OCI-LY3 (cell line): ENCODE measurements around the gene PACS2.

ENCODE experiments used
- H2AFZ ChIP-seq: fragments of 200-600, 300-600 bp; shearing (Covaris generic); 2 replicates; pipeline ENCODE4 v1.6.0; 2014; ENCODE audit warnings: antibody characterized with exemption, low read depth, low read length
- H3K27ac ChIP-seq: fragments of 200-600, 300-600 bp; sonication (generic); 2 replicates; pipeline ENCODE4 v1.5.1; 2014; ENCODE audit warnings: mild to moderate bottlenecking, low read length, moderate library complexity, mixed read lengths
- H3K27me3 ChIP-seq: fragments of 200-600, 300-600 bp; sonication (generic); 2 replicates; pipeline ENCODE4 v1.6.1; 2014; ENCODE audit warnings: low read depth, low read length, mixed read lengths
- H3K36me3 ChIP-seq: fragments of 200-600, 300-600 bp; sonication (generic); replicated peaks from 2 replicates; pipeline ENCODE3; 2014; ENCODE audit warnings: low read depth, low read length, mixed read lengths
- H3K4me1 ChIP-seq: fragments of 300-600, 200-600 bp; sonication (generic); 2 replicates; pipeline ENCODE4 v1.6.1; 2014; ENCODE audit warnings: low read length, mixed read lengths
- H3K4me2 ChIP-seq: fragments of 200-600, 300-600 bp; sonication (generic); 2 replicates; pipeline ENCODE4 v1.6.1; 2014; ENCODE audit warnings: low read length, mixed read lengths
- H3K4me3 ChIP-seq: fragments of 300-600, 200-600 bp; sonication (generic); 2 replicates; pipeline ENCODE4 v1.5.1; 2014; ENCODE audit warnings: antibody characterized with exemption, mild to moderate bottlenecking, low read length, moderate library complexity
- H3K79me2 ChIP-seq: fragments of 300-600, 200-600 bp; shearing (Covaris generic); 2 replicates; pipeline ENCODE4 v1.6.1; 2014; ENCODE audit warnings: mild to moderate bottlenecking, low read length, mixed read lengths
- H3K9ac ChIP-seq: fragments of 300-600, 200-600 bp; shearing (Covaris generic); 2 replicates; pipeline ENCODE4 v1.6.0; 2014; ENCODE audit warnings: mild to moderate bottlenecking, low read length, moderate library complexity
- H3K9me3 ChIP-seq: fragments of 200-600, 300-600 bp; shearing (Covaris generic); 2 replicates; pipeline ENCODE4 v1.6.1; 2014; ENCODE audit warnings: low read length, mixed read lengths; ENCODE audit not compliant: insufficient read depth
- H4K20me1 ChIP-seq: fragments of 200-600, 300-600 bp; sonication (generic); 2 replicates; pipeline ENCODE4 v1.6.1; 2016; ENCODE audit warnings: low read length, mixed read lengths; ENCODE audit not compliant: insufficient read depth
- CTCF ChIP-seq: fragments of 200-600, 300-600 bp; sonication (generic); IDR thresholded peaks from 2 replicates; pipeline ENCODE4 v1.5.1; 2014; ENCODE audit warnings: antibody characterized with exemption, low read length, low read depth
- EZH2phosphoT487 ChIP-seq: fragments of 200-600 bp; shearing (Covaris generic); IDR thresholded peaks from 2 replicates; pipeline ENCODE4 v1.6.1; 2018; ENCODE audit warnings: antibody characterized with exemption, mixed run types, low read depth

Gene PACS2

GRCh38 chr14:105439710-105440553, 125.4 kb downstream of the PACS2 start:
- no peak overlapping the region for H3K27ac ChIP-seq
- no peak overlapping the region for H3K4me2 ChIP-seq
- H4K20me1 ChIP-seq: peaks cover 52% of the 10 kb centered on the region
- no peaks in the 10 kb centered on the region for H3K4me1 ChIP-seq
- H3K9ac ChIP-seq: no peak overlapping the region
- TF ChIP-seq EZH2phosphoT487 (no peak), CTCF (no peak)
- peaks cover 59% of the 10 kb centered on the region for H3K79me2 ChIP-seq
- no peak overlapping the region for H2AFZ ChIP-seq
- H3K27me3 ChIP-seq: no peaks in the 10 kb centered on the region
- no peak overlapping the region for H3K4me3 ChIP-seq
- peaks cover 17% of the 10 kb centered on the region for H3K36me3 ChIP-seq
- H3K9me3 ChIP-seq: no peaks in the 10 kb centered on the region

- Histone ChIP-seq H3K4me3 (no peak overlapping the region), H3K9me3 (no peaks in the 10 kb centered on the region), H3K9ac (no peak overlapping the region), H3K27me3 (no peaks in the 10 kb centered on the region), H3K79me2 (peaks cover 54% of the 10 kb centered on the region), H3K36me3 (peaks cover 17% of the 10 kb centered on the region), H4K20me1 (peaks cover 46% of the 10 kb centered on the region), H2AFZ (no peak overlapping the region), H3K4me1 (no peaks in the 10 kb centered on the region), H3K27ac (no peak overlapping the region), H3K4me2 (no peak overlapping the region)
- TF ChIP-seq EZH2phosphoT487: no peak
Measured at GRCh38 chr14:105440554-105440900, 126.0 kb downstream of the PACS2 start.

GRCh38 chr14:105440992-105441391, 126.4 kb downstream of the PACS2 start:
- peaks cover 52% of the 10 kb centered on the region for H3K79me2 ChIP-seq
- H3K4me3 ChIP-seq: no peak overlapping the region
- H3K27ac ChIP-seq: no peak overlapping the region
- no peak for TF ChIP-seq CTCF
- no peak for TF ChIP-seq EZH2phosphoT487
- H4K20me1 ChIP-seq: peaks cover 44% of the 10 kb centered on the region
- H2AFZ ChIP-seq: no peak overlapping the region
- no peak overlapping the region for H3K9ac ChIP-seq
- H3K27me3 ChIP-seq: no peaks in the 10 kb centered on the region
- H3K4me1 ChIP-seq: no peaks in the 10 kb centered on the region
- peaks cover 17% of the 10 kb centered on the region for H3K36me3 ChIP-seq
- H3K9me3 ChIP-seq: no peaks in the 10 kb centered on the region
- H3K4me2 ChIP-seq: no peak overlapping the region

GRCh38 chr14:105442125-105442524, 127.6 kb downstream of the PACS2 start:
- Histone ChIP-seq H3K27me3 (no peaks in the 10 kb centered on the region), H3K79me2 (peaks cover 51% of the 10 kb centered on the region), H3K4me3 (no peak overlapping the region), H3K4me2 (no peak overlapping the region), H3K36me3 (peaks cover 15% of the 10 kb centered on the region), H4K20me1 (peaks cover 33% of the 10 kb centered on the region), H3K27ac (no peak overlapping the region), H3K9ac (no peak overlapping the region), H2AFZ (no peak overlapping the region), H3K4me1 (no peaks in the 10 kb centered on the region), H3K9me3 (no peaks in the 10 kb centered on the region)
- TF ChIP-seq CTCF (no peak), EZH2phosphoT487 (no peak)
